CD1c-positive myeloid dendritic cell (primary cell): Measurements from ENCODE around the gene RCCD1.
"Not testable (repeated sequence)": the region's sequence is repeated elsewhere in the genome, so short reads cannot be mapped to it uniquely, and the experiment has no call there.

Experiments
- DNase-seq: peaks from one replicate; pipeline ENCODE4 v3.0.0-alpha.2; 2016; ENCODE audit errors: extremely low spot score

Gene RCCD1

GRCh38 chr15:90954712-90955623, at the start of gene RCCD1:
TSS of gene RCCD1 (plus strand) at chr15:90954884. CDS start at chr15:90956735, 1,851 bp downstream.
- DNase-seq = peak; percentile 97

- DNase-seq = no peak
Observed at GRCh38 chr15:90905306-90906180, 49.1 kb upstream of the RCCD1 start.

GRCh38 chr15:90906181-90906849, 48.4 kb upstream of the RCCD1 start:
- DNase-seq = no peak

GRCh38 chr15:90907051-90907660, 47.5 kb upstream of the RCCD1 start:
- no peak for DNase-seq

- no peak for DNase-seq
Observed at GRCh38 chr15:90907838-90908507, 46.7 kb upstream of the RCCD1 start.

GRCh38 chr15:90909449-90909848, 45.2 kb upstream of the RCCD1 start:
- not testable (repeated sequence) for DNase-seq

GRCh38 chr15:90909976-90910375, 44.7 kb upstream of the RCCD1 start:
- no peak for DNase-seq

GRCh38 chr15:90910441-90911301, 44.0 kb upstream of the RCCD1 start:
- DNase-seq = no peak

- DNase-seq = no peak
Observed at GRCh38 chr15:90911302-90911623, 43.4 kb upstream of the RCCD1 start.

GRCh38 chr15:90911906-90912769, 42.5 kb upstream of the RCCD1 start:
- DNase-seq = no peak

GRCh38 chr15:90912770-90913075, 42.0 kb upstream of the RCCD1 start:
- DNase-seq = no peak

- DNase-seq = no peak
Observed at GRCh38 chr15:90913398-90913944, 41.2 kb upstream of the RCCD1 start.

GRCh38 chr15:90914305-90915080, 40.2 kb upstream of the RCCD1 start:
- DNase-seq = peak; percentile 85

- no peak for DNase-seq
Observed at GRCh38 chr15:90915216-90915807, 39.4 kb upstream of the RCCD1 start.

GRCh38 chr15:90915808-90916440, 38.8 kb upstream of the RCCD1 start:
- peak; percentile 98 for DNase-seq

- DNase-seq = no peak
Observed at GRCh38 chr15:90916461-90916860, 38.2 kb upstream of the RCCD1 start.

GRCh38 chr15:90917569-90917968, 37.1 kb upstream of the RCCD1 start:
- no peak for DNase-seq
